Measurements from ENCODE around the gene GATM. TPM values are rescaled to one million over a fixed set of nuclear protein-coding genes. Genes with fewer than 3 reads are reported as not detected.
A peak's percentile ranks its signal among the peaks of the same experiment; 100 is the strongest.

Gene GATM
- total RNA-seq, 1 donor from 2014 or later = 7.3 TPM

DNA sequence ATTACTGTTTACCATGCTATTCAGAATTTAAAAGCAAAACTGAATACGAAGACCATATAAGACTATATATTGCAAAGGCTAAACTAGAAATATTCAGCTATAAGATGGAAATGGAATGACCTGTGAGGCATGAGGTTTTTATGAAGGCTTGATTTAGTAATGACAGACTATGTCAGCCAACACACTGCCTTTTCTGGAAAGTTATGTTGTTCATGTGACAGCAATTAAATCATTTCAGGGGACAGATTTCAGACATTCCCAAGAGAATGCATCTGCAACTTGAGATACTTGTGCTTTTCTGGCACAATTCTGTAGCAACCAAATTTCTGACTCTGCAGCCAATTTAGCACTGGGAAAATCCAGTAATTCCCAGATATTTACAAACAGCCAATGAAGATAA, 8.6 kb upstream of the GATM start:
- no peak for DNase-seq (ENCODE audit: low spot score in 2 of 2, unreplicated experiment in 2 of 2)
- H3K36me3 Mint-ChIP-seq = no peaks in the 10 kb centered on the region
- H3K4me3 Mint-ChIP-seq = no peak overlapping the region
- peaks cover 56% of the 10 kb centered on the region for H3K27me3 Mint-ChIP-seq (ENCODE audit: low read depth)
- H3K4me1 Mint-ChIP-seq = peaks cover 21% of the 10 kb centered on the region
- peak overlapping the region; percentile 50 for H3K27ac Mint-ChIP-seq
- TF ChIP-seq, protein P1, sequence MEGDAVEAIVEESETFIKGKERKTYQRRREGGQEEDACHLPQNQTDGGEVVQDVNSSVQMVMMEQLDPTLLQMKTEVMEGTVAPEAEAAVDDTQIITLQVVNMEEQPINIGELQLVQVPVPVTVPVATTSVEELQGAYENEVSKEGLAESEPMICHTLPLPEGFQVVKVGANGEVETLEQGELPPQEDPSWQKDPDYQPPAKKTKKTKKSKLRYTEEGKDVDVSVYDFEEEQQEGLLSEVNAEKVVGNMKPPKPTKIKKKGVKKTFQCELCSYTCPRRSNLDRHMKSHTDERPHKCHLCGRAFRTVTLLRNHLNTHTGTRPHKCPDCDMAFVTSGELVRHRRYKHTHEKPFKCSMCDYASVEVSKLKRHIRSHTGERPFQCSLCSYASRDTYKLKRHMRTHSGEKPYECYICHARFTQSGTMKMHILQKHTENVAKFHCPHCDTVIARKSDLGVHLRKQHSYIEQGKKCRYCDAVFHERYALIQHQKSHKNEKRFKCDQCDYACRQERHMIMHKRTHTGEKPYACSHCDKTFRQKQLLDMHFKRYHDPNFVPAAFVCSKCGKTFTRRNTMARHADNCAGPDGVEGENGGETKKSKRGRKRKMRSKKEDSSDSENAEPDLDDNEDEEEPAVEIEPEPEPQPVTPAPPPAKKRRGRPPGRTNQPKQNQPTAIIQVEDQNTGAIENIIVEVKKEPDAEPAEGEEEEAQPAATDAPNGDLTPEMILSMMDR (IDR thresholded peaks at IDR 0.05; ENCODE audit: unreplicated experiment) = no peak
- no peaks in the 10 kb centered on the region for H3K9me3 Mint-ChIP-seq

DNA sequence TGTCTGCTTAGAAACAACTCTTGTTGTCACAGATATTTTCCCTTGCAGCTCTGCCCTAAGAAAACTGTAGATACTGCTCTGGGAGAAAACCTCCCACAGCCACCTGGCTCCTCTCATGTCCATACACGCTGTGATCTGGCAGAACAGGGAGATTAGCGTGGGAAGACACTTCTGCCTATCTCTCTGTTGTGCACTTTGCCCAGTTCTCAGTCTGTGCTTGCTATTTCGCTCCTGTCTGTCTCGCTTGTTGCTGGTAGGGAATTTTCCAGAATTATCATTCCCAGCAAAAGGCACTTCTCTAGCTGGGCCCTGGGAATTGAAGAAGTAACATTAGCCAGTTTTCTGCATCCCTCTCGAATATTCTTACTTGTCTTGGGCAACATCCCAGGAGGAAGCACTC, 8.1 kb upstream of the GATM start:
- TF ChIP-seq, protein P1 (IDR thresholded peaks at IDR 0.05; ENCODE audit: unreplicated experiment) = no peak
- Mint-ChIP-seq H3K27me3 (ENCODE audit: low read depth) (peaks cover 57% of the 10 kb centered on the region), H3K4me3 (no peak overlapping the region), H3K9me3 (no peaks in the 10 kb centered on the region), H3K36me3 (no peaks in the 10 kb centered on the region), H3K27ac (peak overlapping the region; percentile 50), H3K4me1 (peaks cover 21% of the 10 kb centered on the region)
- no peak for DNase-seq (ENCODE audit: low spot score in 2 of 2, unreplicated experiment in 2 of 2)

DNA sequence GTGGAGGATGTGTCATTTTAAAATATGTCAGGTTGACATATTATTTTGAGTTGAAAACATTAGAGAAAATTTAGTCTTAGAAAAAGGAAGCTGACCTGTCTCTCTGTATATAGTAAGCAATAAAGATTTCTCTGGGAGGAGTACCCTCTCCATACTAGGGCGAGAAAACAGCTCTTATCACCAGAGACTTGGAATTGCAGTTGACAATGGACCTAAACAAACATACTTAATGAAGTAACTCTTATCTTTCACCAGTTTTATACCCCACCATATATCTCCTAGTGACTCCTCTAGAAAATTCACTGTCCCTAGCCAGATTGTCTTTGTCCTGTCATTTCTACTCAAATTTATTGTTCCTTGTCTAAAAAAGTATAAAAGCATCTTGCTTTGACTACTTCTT, 7.2 kb upstream of the GATM start:
- TF ChIP-seq, protein P1 (IDR thresholded peaks at IDR 0.05; ENCODE audit: unreplicated experiment) = no peak
- no peak for DNase-seq (ENCODE audit: low spot score in 2 of 2, unreplicated experiment in 2 of 2)
- no peak overlapping the region for H3K4me3 Mint-ChIP-seq
- peaks cover 62% of the 10 kb centered on the region for H3K27me3 Mint-ChIP-seq (ENCODE audit: low read depth)
- no peak overlapping the region for H3K27ac Mint-ChIP-seq
- H3K4me1 Mint-ChIP-seq = peaks cover 21% of the 10 kb centered on the region
- no peaks in the 10 kb centered on the region for H3K36me3 Mint-ChIP-seq
- no peaks in the 10 kb centered on the region for H3K9me3 Mint-ChIP-seq

DNA sequence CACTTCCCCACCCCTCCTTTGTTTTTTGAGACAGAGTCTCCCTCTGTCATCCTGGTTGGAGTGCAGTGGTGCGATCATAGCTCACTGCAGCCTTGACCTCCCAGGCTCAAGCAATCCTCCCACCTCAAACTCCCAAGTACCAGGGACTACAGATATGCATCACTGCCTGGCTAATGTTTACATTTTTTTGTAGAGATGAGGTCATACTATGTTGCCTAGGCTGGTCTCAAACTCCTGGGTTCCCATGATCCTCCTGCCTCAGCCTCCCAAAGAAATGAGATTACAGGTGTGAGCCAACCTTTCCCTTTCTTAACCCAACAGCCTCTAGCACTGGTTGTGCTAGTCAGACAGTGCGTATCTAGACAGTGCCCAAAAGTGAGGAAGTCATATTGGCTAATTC, 6.4 kb upstream of the GATM start:
- peaks cover 21% of the 10 kb centered on the region for H3K4me1 Mint-ChIP-seq
- H3K36me3 Mint-ChIP-seq = no peaks in the 10 kb centered on the region
- TF ChIP-seq, protein P1 (IDR thresholded peaks at IDR 0.05; ENCODE audit: unreplicated experiment) = no peak
- H3K4me3 Mint-ChIP-seq = no peak overlapping the region
- H3K9me3 Mint-ChIP-seq = no peaks in the 10 kb centered on the region
- no peak for DNase-seq (ENCODE audit: low spot score in 2 of 2, unreplicated experiment in 2 of 2)
- H3K27ac Mint-ChIP-seq = no peak overlapping the region
- peaks cover 60% of the 10 kb centered on the region for H3K27me3 Mint-ChIP-seq (ENCODE audit: low read depth)

DNA sequence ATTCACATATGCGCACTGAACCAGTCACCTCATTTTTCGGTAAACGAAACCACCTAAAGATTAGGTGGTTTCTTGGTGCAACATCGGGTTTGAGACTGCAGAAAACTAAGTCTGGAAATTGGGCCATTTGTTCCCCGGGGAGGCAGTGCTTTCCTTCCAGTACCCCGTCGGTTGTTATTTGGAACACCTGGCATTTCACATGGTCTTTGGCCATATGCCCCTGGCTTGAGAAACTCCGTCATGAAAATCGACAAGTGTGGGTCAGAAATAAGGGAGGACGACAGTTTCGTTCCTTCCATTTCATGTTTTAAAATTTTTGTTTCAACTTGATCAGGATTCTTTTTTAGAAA, 544 bp upstream of the GATM start:
- TF ChIP-seq, protein P1 (IDR thresholded peaks at IDR 0.05; ENCODE audit: unreplicated experiment) = no peak
- Mint-ChIP-seq H3K4me1 (peaks cover 13% of the 10 kb centered on the region), H3K27ac (no peak overlapping the region), H3K4me3 (peak overlapping the region; percentile 57), H3K36me3 (no peaks in the 10 kb centered on the region), H3K9me3 (no peaks in the 10 kb centered on the region), H3K27me3 (ENCODE audit: low read depth) (peaks cover 76% of the 10 kb centered on the region)
- DNase-seq (ENCODE audit: low spot score in 2 of 2, unreplicated experiment in 2 of 2) = no peak

DNA sequence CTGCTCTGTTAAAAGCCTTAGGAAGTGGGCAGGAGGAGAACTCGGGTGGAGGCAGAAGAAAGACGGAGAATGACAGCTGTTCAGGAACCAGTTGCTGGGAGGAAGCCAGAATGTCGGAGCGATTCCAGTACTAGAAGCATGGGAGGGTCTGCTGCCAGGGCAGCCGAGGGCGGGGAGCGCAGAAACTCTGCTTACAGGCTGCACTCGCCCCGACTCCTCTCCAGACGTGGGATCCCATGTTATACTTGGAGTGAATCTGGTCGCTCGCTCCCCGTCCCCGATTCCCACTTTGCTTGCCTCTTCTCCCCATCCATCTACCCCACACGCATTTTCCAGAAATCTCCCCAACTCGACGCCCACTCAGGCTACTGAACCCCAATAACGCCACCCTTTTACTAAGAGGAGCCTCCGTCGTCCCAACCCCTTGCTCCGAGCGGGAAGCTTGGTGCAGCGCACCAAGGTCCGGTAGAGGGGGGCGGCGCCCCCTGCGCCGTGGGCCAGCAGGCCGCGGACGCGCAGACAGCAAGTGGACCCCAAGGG, 665 bp downstream of the GATM start:
- TF ChIP-seq, protein P1 (IDR thresholded peaks at IDR 0.05; ENCODE audit: unreplicated experiment) = no peak
- Mint-ChIP-seq H3K9me3 (no peaks in the 10 kb centered on the region), H3K27ac (no peak overlapping the region), H3K36me3 (no peaks in the 10 kb centered on the region), H3K4me1 (peaks cover 16% of the 10 kb centered on the region), H3K27me3 (ENCODE audit: low read depth) (peaks cover 70% of the 10 kb centered on the region), H3K4me3 (peak overlapping the region; percentile 74)
- peak in 1 of 2 experiments; percentile 42 for DNase-seq (ENCODE audit: low spot score in 2 of 2, unreplicated experiment in 2 of 2)

Data from mesothelial cell of epicardium (in vitro differentiated cells).